CD4-positive, alpha-beta T cell treated with Interleukin-15 for 1 hour (primary cell): ENCODE measurements around the gene SORCS3.

ENCODE experiments used
- DNase-seq: peaks from one replicate; pipeline ENCODE4 v3.0.0-alpha.2; 2020

Gene SORCS3

DNA sequence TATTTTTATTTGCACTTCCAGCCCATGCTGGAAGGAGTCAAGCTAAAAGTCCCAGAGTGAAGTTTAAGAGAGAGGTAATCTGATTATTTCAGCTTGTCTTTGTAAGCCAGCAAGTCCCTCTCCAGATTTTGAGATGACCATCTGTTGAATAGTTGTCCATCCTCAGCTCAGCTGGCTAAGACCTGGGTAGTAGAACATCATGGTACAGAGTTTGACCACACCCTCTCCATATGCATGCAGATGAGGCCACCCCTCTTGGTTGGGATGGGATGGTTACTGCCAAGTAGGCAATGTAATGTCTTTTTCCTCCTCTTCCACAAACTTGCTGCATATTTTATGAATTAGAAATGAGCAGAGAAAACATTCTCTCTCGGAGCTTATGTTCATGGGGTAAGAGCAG lies 639.8 kb downstream of the SORCS3 start:
- no peak for DNase-seq

DNA sequence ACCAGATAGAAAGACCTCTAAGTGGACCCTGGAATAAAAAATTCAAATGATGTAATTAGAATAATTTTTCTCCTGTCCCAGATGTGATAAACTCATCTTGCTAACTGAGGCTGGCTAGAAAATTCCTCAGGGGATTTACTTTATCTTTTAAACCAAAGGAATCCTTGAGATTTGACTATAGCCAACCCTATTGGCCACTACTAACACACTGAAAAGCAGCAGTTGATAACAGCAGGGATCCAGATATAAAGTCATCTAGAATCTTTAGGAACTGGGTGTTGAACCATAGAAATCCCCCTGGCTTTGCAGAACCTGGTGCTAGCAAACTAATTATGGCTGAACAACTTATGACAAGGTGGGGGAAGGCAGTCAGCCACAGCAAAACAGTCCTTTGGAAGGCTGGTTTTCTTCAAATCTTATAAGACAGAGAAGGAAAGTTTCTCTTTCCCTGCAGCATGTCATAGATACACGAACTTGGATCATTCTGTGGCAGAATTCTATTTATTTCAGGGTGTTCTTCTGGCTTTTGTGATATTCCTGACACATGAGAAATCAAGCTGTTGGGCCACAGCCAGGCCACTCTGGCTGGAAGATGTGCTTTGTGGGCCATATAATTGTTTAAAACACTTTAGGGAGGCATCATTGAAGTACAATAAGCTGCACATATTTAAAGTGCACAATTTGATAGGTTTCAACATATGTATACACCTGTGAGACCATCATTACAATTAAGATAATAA lies 643.6 kb downstream of the SORCS3 start:
- DNase-seq = no peak

DNA sequence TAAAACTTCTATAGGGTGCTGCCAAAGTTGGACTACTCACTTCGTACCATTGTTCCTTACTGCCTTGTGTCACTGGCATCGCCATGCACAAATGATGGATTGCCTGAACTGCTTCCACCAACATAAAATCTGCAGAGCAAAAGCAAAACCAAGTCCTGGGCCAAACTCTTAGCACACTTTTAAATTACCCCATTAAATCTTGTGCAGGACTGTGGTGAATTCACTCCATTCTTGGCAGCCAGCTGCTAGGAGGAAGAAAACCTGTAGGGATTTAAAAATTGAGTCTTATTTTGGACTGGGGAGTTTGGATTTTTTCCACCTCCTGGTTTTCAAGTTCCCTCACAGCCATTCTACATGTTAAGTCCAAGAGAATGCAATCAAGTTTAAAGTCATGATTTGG lies 646.9 kb downstream of the SORCS3 start:
- DNase-seq = no peak

GRCh38 chr10:105288613-105289012 lies 647.5 kb downstream of the SORCS3 start:
- no peak for DNase-seq

GRCh38 chr10:105291571-105291970 lies 650.5 kb downstream of the SORCS3 start:
- DNase-seq = no peak

DNA sequence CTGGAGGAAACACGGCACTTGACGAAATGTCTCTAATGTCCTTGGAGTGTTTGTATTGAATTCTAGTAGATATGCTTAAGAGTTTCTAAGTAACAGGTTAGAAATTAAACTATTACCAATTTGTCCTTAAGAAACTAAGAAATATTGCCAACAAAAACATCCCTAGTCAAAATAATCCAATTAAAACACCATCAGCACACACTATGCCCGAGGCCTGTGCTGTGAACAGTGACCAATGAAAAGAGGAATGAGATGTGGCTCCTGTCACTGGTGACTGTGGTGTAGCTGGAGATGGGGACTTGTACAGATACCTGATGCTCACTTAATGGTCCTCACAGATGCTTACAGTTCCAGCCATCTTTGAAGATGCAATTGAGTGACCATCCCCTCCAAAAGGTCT lies 651.1 kb downstream of the SORCS3 start:
- no peak for DNase-seq
